DMS153 (cell line): ENCODE measurements around the gene TSPAN16.
"Not testable (repeated sequence)": the region's sequence is repeated elsewhere in the genome, so short reads cannot be mapped to it uniquely, and the experiment has no call there.

Source experiments
- DNase-seq: peaks from one replicate; lab custom pipeline; 2025; lab: John Stamatoyannopoulos, UW

Gene TSPAN16

GRCh38 chr19:11320278-11320995, 24.5 kb downstream of the TSPAN16 start:
- DNase-seq, result not testable (repeated sequence)

- DNase-seq, result no peak
Measured at GRCh38 chr19:11321191-11322126, 25.5 kb downstream of the TSPAN16 start.

GRCh38 chr19:11322269-11323024, 26.5 kb downstream of the TSPAN16 start:
- no peak for DNase-seq

DNA sequence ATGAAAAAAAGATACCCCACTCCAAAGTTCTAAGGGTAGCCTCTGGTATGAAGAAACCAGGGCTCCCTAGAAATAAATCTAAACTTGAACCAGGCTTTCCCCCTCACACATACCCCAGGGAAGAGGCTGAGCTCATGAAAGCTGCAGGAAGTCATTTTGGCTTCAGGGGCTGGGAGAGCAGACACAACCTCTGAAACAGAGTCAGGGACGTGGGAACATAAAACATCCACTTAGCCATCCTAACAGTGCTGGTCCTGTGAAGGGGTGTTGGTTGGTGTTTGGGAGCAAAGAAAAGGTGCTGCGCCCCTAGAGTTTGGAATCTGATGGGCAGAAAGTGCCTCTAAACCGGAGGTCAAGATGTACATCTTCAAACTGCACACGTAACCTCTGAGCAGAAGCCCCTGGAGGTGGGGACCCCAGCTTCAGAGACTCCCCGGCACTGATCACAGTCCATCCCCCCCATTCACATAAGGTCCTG, 27.7 kb downstream of the TSPAN16 start:
- no peak for DNase-seq

- peak; percentile 84 for DNase-seq
Measured at GRCh38 chr19:11324079-11324661, 28.2 kb downstream of the TSPAN16 start.

GRCh38 chr19:11324748-11325389, 28.9 kb downstream of the TSPAN16 start:
- no peak for DNase-seq

GRCh38 chr19:11325544-11325943, 29.6 kb downstream of the TSPAN16 start:
- DNase-seq, result no peak

GRCh38 chr19:11330127-11330526, 34.2 kb downstream of the TSPAN16 start:
- DNase-seq, result no peak

DNA sequence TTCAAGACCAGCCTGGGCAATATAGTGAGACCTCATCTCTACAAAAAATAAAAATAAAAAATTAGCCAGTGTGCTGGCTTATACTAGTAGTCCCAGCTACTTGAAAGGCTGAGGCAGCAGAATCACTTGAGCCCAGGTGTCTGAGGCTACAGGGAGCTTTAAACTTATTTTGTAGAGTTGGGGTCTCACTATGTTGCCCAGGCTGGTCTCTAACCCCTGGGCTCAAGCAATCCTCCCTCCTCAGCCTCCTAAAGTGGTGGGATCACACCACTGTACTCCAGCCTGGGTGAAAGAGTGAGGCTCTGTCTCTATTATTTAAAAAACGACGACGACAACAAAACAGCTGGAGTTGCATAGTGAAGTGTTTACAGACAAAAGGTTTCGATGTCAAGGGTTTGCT, 35.5 kb downstream of the TSPAN16 start:
- no peak for DNase-seq

DNA sequence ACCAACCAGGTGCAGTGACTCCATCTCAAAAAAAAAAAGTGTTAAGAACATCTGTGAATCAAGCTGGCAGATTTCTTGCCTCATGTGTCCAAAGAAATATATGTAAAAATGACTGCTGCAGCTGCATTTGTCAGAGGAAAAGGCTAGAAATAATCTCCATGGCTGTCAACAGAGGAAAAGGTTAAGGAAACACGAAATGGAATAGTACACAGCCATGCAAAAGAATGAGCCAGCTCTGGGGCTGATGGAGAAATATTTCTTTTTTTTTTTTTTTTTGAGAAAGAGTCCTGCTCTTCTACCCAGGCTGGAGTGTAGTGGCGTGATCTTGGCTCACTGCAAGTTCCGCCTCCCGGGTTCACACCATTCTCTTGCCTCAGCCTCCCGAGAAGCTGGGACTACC, 36.9 kb downstream of the TSPAN16 start:
- no peak for DNase-seq

- DNase-seq, result not testable (repeated sequence)
Measured at GRCh38 chr19:11333838-11334237, 37.9 kb downstream of the TSPAN16 start.

- DNase-seq, result no peak
Measured at GRCh38 chr19:11335449-11336146, 39.6 kb downstream of the TSPAN16 start.

DNA sequence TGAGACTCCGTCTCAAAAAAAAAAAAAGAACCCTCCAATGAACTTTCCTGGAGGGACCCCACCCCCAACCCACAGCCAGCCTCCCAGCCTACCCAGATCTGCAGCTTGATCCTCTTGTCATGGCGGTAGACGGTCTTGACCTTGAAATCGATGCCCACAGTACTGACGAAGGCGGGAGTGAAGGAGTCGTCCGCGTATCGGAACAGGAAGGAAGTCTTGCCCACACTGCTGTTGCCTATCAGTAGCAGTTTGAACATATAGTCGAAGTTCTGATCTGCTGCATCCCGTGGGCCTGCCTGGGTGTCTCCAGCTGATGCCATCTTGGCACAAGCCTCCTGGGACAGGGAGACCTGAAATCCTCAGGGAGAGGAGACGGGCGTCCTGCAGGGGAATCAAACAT, 41.1 kb downstream of the TSPAN16 start:
- DNase-seq, result no peak

DNA sequence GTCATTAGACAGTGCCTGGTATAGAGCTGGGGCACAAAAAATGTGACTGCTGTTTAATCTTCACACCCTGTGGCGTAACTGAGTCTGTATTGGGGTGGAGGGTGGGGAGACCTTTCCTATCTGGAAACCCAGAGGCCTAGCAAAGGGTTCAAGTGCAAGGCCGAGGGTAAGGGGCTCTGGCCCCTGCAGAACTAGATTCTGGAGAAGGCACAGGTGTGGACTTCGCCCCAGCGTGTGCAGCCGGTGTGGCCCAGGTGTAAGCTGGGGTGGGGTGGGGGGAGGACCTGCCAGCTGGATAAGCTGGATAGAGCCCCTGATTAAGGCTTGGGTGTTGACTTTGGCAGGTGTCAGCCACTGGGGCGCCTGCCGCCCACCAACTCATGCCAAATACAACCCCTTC, 42.2 kb downstream of the TSPAN16 start:
- no peak for DNase-seq

DNA sequence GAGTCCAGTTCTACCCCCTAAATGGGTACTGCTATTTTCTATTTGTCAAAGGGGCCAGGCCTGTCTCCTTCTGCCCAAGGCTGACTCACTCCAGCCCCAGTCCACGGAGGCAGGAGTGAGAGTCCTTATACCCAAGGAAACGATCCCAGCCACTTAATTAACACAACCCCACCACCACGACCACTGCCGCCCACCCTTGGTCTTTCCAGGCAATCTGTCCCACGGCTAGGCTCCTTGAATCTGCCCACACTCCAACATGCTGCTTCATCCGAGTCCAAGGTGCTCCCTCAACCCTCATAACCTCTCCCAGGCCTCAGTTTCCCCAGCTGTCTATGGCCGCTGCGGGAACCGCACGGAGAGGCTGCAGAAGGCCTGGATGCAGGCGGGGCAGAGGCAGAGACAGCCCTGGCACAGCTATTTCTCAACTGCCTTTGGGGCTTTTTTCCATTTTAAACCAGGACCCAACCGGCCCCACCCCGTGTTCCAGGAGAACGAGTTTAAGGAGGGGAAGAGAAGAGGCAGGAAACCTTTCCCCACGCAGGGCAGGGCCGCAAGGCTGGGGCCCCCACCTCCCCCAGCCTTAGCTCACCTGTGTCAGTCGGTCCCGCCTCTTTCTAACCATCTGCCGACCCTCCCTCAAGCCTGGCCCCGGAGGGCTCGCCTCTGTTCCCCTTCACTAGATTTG, 42.8 kb downstream of the TSPAN16 start:
- DNase-seq, result no peak

DNA sequence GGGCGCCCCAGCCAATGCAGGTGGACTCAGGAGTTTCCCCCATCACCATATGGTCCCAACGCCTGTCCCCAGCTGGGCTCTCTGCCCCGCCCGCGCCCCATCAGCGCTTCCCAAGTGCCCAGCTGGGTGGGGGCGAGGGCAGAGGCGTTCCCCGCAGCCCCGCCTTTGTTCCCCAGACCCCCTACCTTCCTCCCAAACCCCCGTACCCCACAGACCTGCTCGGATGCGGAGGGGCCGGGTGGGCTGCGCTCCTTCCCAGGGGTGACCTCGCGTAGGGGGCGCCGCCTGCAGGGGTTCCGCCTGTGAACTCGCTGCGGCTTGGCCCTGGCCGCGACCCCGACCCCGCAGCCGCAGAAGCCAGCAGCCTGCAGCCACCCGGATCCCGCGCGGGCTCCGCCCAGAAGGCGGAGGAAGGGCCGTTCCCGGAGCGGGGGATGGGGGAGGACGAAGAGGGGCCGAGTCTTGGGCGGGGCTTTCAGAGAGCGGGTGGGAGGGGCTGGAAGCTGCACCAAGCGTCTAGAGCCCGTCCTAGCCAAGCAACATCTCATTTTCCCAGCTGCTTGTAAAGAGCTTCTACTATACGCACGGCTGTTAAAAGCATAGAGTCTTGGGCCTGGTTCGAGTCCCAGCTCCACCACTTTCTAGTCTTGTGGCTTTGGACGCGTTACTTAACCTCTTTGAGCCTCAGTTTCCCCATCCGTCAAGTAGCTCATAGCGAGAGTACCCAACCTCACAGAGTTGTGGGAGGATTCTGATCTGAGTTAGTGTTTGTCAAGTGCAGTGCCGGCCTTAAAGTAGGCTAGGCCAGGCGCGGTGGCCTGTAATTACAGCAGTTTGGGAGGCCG, 43.5 kb downstream of the TSPAN16 start, which contains the start of gene RAB3D:
RAB3D (minus strand) TSS at position 404 of the 845 bp plus-strand sequence. CDS start 2,258 bp downstream, outside the sequence.
- peak; percentile 83 for DNase-seq

GRCh38 chr19:11340099-11340467, 44.1 kb downstream of the TSPAN16 start:
- DNase-seq, result not testable (repeated sequence)

DNA sequence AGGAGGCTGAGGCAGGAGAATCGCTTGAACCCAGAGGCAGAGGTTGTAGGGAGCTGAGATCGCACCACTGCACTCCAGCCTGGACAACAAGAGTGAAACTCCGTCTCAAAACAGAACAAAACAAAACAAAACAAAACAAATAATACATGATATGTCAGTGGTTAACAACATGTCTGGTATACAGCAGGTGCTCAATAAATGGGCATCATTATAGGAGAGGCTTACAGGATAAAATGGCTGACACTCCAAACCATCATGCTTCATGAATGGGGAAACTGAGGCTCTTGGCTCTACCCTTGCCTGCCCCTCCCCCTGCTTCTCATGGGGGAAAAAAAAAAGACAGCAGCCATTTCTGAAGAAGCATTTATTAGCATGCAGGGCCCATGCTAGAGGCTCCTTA, 46.5 kb downstream of the TSPAN16 start:
- no peak for DNase-seq
